MM.1S (cell line): ENCODE data around the gene ALOX12B.
A peak's percentile ranks its signal among the peaks of the same experiment; 100 is the strongest.

Source experiments
- DNase-seq: peaks from one replicate; pipeline ENCODE4 v3.0.0-alpha.2; 2015
- H2AFZ ChIP-seq: fragments of 300-600 bp; sonication (generic); 2 replicates; pipeline ENCODE4 v1.6.0; 2016; ENCODE audit warnings: antibody characterized with exemption, low read length
- H3F3A ChIP-seq: fragments of 300-600 bp; sonication (generic); 2 replicates; pipeline ENCODE4 v1.6.1; 2016; ENCODE audit warnings: mild to moderate bottlenecking, antibody characterized with exemption, low read length, moderate library complexity, mixed read lengths; ENCODE audit not compliant: insufficient read depth
- H3K27ac ChIP-seq: fragments of 300-600 bp; sonication (generic); 2 replicates; pipeline ENCODE4 v1.5.1; 2016; ENCODE audit warnings: mild to moderate bottlenecking, low read length
- H3K27me3 ChIP-seq: fragments of 300-600 bp; sonication (generic); replicated peaks from 2 replicates; pipeline ENCODE4 v1.6.0; 2016; ENCODE audit warnings: low read length; ENCODE audit not compliant: insufficient read depth
- H3K36me3 ChIP-seq: fragments of 300-600 bp; sonication (generic); replicated peaks from 2 replicates; pipeline ENCODE4 v1.6.1; 2016; ENCODE audit warnings: mild to moderate bottlenecking, low read length, mixed read lengths; ENCODE audit not compliant: insufficient read depth
- H3K4me1 ChIP-seq: fragments of 300-600 bp; sonication (generic); 2 replicates; pipeline ENCODE4 v1.6.1; 2016; ENCODE audit warnings: low read length, mixed read lengths
- H3K4me2 ChIP-seq: fragments of 300-600 bp; sonication (generic); 2 replicates; pipeline ENCODE4 v1.6.0; 2016; ENCODE audit warnings: low read depth, low read length
- H3K4me3 ChIP-seq: fragments of 300-600 bp; sonication (generic); 2 replicates; pipeline ENCODE4 v1.5.1; 2016; ENCODE audit warnings: low read length, mixed read lengths
- H3K79me2 ChIP-seq: fragments of 300-600 bp; sonication (generic); 2 replicates; pipeline ENCODE4 v1.6.1; 2016; ENCODE audit warnings: mixed run types, low read length, mixed read lengths
- H3K9ac ChIP-seq: fragments of 300-600 bp; sonication (generic); 2 replicates; pipeline ENCODE4 v1.6.1; 2016; ENCODE audit warnings: low read length, mixed read lengths
- H3K9me2 ChIP-seq: fragments of 300-600 bp; sonication (generic); replicated peaks from 2 replicates; pipeline ENCODE4 v1.6.1; 2016; ENCODE audit warnings: mild to moderate bottlenecking, low read length, mixed read lengths; ENCODE audit not compliant: insufficient read depth
- H3K9me3 ChIP-seq: fragments of 300-600 bp; sonication (generic); replicated peaks from 2 replicates; pipeline ENCODE4 v1.6.1; 2016; ENCODE audit warnings: mild to moderate bottlenecking, low read length, mixed read lengths; ENCODE audit not compliant: insufficient read depth
- H4K20me1 ChIP-seq: fragments of 300-600 bp; sonication (generic); 2 replicates; pipeline ENCODE4 v1.6.1; 2016; ENCODE audit warnings: mild to moderate bottlenecking, low read length, moderate library complexity, mixed read lengths; ENCODE audit not compliant: insufficient read depth
- CTCF ChIP-seq: fragments of 300-600 bp; sonication (generic); IDR thresholded peaks from 2 replicates; pipeline ENCODE4 v1.5.1; 2016; ENCODE audit warnings: antibody characterized with exemption, low read length, mixed read lengths
- EZH2 ChIP-seq: fragments of 300-600 bp; sonication (generic); optimal IDR thresholded peaks from 2 replicates; pipeline ENCODE3; 2017; ENCODE audit warnings: low read depth, mild to moderate bottlenecking, antibody characterized with exemption, low read length, mixed read lengths
- EZH2phosphoT487 ChIP-seq: fragments of 300-600 bp; sonication (generic); IDR thresholded peaks from 2 replicates; pipeline ENCODE4 v1.6.1; 2018; ENCODE audit warnings: antibody characterized with exemption, low read length

Gene ALOX12B

DNA sequence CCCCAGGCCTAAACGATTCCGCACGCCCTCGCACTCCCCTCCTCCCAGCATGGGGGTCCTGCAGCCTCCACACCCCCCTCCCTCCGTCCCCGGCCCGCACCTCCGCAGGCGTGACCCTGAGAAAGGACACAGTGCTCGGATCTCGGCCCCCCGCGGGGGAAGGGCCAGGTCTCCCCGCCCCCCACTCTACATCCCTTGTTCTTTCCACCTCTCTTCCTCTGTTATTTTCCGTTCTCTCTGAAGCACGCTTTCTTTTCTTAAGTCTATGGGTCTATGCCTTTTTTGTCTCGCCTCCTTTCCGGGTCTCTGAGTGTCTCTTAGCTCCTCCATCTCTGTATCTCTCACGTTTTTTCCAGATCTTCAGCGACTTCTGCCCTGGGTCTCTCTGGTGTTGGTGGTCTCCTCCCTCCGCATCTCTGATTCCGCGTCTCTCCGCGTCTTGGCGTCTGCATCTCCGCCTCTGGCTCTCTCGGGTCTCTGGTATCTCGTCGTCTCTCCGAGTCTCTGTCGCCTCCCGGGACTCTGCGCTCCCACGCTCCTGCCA lies 38.5 kb upstream of the ALOX12B start:
- H4K20me1 ChIP-seq = no peaks in the 10 kb centered on the region
- TF ChIP-seq CTCF (no peak), EZH2phosphoT487 (no peak), EZH2 (no peak)
- peak overlapping the region; percentile 100 for H3K4me2 ChIP-seq
- no peaks in the 10 kb centered on the region for H3K9me2 ChIP-seq
- peaks cover 52% of the 10 kb centered on the region for H3K27me3 ChIP-seq
- peak overlapping the region; percentile 93 for H2AFZ ChIP-seq
- no peaks in the 10 kb centered on the region for H3K36me3 ChIP-seq
- H3K9ac ChIP-seq = peak overlapping the region; percentile 37; the same call in 1 of the 2 replicates
- no peaks in the 10 kb centered on the region for H3K9me3 ChIP-seq
- H3K79me2 ChIP-seq = no peaks in the 10 kb centered on the region
- no peak for DNase-seq
- no peak overlapping the region for H3K27ac ChIP-seq
- peaks cover 25% of the 10 kb centered on the region for H3K4me1 ChIP-seq
- H3F3A ChIP-seq = peaks cover 31% of the 10 kb centered on the region
- peak overlapping the region; percentile 84 for H3K4me3 ChIP-seq

- Histone ChIP-seq H4K20me1 (no peaks in the 10 kb centered on the region), H3K4me2 (peak overlapping the region; percentile 100), H2AFZ (0 out of 2 replicates have a peak overlapping the region, but pooled peaks have one; percentile 93), H3K27ac (no peak overlapping the region), H3K9me3 (no peaks in the 10 kb centered on the region), H3F3A (peaks cover 38% of the 10 kb centered on the region), H3K79me2 (no peaks in the 10 kb centered on the region), H3K4me1 (peaks cover 25% of the 10 kb centered on the region), H3K4me3 (peak overlapping the region; percentile 84), H3K9ac (peak overlapping the region; percentile 37; the same call in 1 of the 2 replicates), H3K27me3 (peaks cover 48% of the 10 kb centered on the region), H3K36me3 (no peaks in the 10 kb centered on the region), H3K9me2 (no peaks in the 10 kb centered on the region)
- TF ChIP-seq CTCF (no peak), EZH2 (no peak), EZH2phosphoT487 (no peak)
- DNase-seq = peak; percentile 65
These were observed 37.8 kb upstream of the ALOX12B start for GRCh38 chr17:8125154-8125946.

GRCh38 chr17:8124350-8125153 lies 37.0 kb upstream of the ALOX12B start:
- no peak overlapping the region for H3K27ac ChIP-seq
- no peak overlapping the region for H2AFZ ChIP-seq
- peaks cover 25% of the 10 kb centered on the region for H3K4me1 ChIP-seq
- TF ChIP-seq CTCF (no peak), EZH2phosphoT487 (no peak)
- DNase-seq = peak; percentile 22
- H3K4me2 ChIP-seq = peak overlapping the region; percentile 100
- no peaks in the 10 kb centered on the region for H3K9me2 ChIP-seq
- H3K9ac ChIP-seq = peak overlapping the region; percentile 5; the same call in 1 of the 2 replicates
- H4K20me1 ChIP-seq = no peaks in the 10 kb centered on the region
- no peaks in the 10 kb centered on the region for H3K79me2 ChIP-seq
- H3K4me3 ChIP-seq = peak overlapping the region; percentile 84
- no peaks in the 10 kb centered on the region for H3K9me3 ChIP-seq
- H3F3A ChIP-seq = peaks cover 45% of the 10 kb centered on the region
- H3K27me3 ChIP-seq = peaks cover 40% of the 10 kb centered on the region
- no peaks in the 10 kb centered on the region for H3K36me3 ChIP-seq
